PFSK-1 (cell line): ENCODE results near the gene SLCO3A1.

Experiments used
- FOXP2 ChIP-seq: optimal IDR thresholded peaks from 2 replicates; pipeline ENCODE3; 2011; ENCODE audit warnings: borderline replicate concordance, control low read depth, inconsistent platforms; ENCODE audit not compliant: insufficient read depth; ENCODE audit errors: extremely low read length, extremely low read depth
- POLR2AphosphoS5 ChIP-seq: IDR thresholded peaks from 2 replicates; pipeline ENCODE4 v1.6.1; 2012; ENCODE audit warnings: low read depth, mild to moderate bottlenecking, control low read depth, low read length, moderate library complexity
- REST ChIP-seq, 2 experiments: IDR thresholded peaks; 2 replicates each; pipeline versions ENCODE4 v1.6.1 to v1.8.0; 2011 to 2012; ENCODE audit warnings: low read depth in 2 of 2, low read length in 2 of 2, control low read depth in 1 of 2, inconsistent platforms in 1 of 2, mild to moderate bottlenecking in 1 of 2, moderate library complexity in 1 of 2; ENCODE audit not compliant: insufficient read depth in 1 of 2
- SIN3A ChIP-seq: IDR thresholded peaks from 2 replicates; pipeline ENCODE4 v1.6.1; 2012; ENCODE audit warnings: mild to moderate bottlenecking, low read length, moderate library complexity, borderline replicate concordance; ENCODE audit not compliant: insufficient read depth
- TAF1 ChIP-seq: IDR thresholded peaks from 2 replicates; pipeline ENCODE4 v1.6.1; 2012; ENCODE audit warnings: low read length, control low read depth, borderline replicate concordance; ENCODE audit not compliant: insufficient read depth

DNA sequence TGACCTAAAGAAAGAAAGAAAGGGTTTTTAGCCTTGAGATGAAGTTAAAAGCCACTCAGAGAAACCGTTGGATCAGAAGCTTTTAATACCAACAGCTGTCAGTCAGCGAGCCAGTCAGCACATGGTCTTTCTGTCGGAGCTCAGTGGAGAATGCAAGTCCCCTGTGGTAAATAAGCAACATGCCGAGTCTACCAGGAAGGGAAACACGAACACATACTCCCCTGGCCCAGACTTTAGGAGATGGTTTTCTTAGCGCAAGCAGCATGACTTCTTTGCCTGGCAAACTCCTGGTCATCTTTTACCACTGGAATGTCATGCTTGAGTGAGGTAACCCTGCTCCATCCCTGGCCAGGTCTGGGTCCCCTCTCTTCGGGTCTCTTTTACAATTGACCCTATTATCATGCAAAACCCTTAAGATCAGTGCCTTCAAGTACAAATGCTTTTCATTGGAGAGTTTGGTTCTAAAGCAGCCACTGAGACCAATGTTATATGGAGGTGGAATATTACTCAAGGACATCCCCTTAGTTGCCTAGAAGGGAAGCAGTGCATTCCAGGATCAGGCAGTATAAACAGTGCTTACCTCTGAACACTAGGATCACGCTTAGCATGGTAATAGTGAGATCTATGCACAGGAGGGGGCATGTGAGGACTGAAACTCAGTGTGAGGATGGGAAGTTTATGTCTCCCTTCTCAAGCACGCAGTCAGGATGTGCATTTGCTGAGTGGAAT lies 28.2 kb downstream of the SLCO3A1 start:
- TF ChIP-seq REST (IDR thresholded peaks at IDR 0.05; ENCODE audit: insufficient read depth in 1 of 2, low read depth in 2 of 2, low read length in 2 of 2) (no peak), TAF1 (no peak), POLR2AphosphoS5 (no peak), SIN3A (no peak), FOXP2 (no peak)
